Measurements from ENCODE around the gene WWOX.

WWOX gene

DNA sequence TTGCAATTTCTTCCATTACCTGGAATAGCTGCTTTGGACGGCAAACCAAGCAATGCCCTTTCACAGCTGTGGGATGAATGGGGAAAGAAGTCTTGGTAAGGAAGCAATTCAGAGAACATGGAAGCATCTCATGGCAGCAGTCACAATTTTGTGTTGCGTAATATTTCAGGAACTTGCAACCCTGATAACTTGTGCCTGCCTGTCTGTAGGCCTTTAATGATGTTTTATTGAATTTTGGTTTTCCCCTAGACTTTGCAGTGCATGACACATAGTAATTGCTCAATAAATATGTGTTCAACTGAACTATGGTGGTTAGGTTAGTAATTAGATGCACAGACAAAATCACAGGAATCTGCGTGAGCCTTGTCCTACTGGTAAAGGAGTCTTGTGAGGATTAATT lies 439.5 kb downstream of the WWOX start:
- peak; percentile 58 for DNase-seq (ENCODE audit: low read depth)
- TF ChIP-seq, protein P1, sequence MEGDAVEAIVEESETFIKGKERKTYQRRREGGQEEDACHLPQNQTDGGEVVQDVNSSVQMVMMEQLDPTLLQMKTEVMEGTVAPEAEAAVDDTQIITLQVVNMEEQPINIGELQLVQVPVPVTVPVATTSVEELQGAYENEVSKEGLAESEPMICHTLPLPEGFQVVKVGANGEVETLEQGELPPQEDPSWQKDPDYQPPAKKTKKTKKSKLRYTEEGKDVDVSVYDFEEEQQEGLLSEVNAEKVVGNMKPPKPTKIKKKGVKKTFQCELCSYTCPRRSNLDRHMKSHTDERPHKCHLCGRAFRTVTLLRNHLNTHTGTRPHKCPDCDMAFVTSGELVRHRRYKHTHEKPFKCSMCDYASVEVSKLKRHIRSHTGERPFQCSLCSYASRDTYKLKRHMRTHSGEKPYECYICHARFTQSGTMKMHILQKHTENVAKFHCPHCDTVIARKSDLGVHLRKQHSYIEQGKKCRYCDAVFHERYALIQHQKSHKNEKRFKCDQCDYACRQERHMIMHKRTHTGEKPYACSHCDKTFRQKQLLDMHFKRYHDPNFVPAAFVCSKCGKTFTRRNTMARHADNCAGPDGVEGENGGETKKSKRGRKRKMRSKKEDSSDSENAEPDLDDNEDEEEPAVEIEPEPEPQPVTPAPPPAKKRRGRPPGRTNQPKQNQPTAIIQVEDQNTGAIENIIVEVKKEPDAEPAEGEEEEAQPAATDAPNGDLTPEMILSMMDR (IDR thresholded peaks at IDR 0.05; ENCODE audit: insufficient read depth, low read depth, low read length, missing control alignments): no peak
- H3K4me3 ChIP-seq (ENCODE audit: low read length): no peak overlapping the region

- H3K4me3 ChIP-seq (ENCODE audit: low read length): no peak overlapping the region
- DNase-seq (ENCODE audit: low read depth): no peak
- TF ChIP-seq, protein P1 (IDR thresholded peaks at IDR 0.05; ENCODE audit: insufficient read depth, low read depth, low read length, missing control alignments): no peak
Measured at GRCh38 chr16:78542419-78542818, 443.0 kb downstream of the WWOX start.

- DNase-seq (ENCODE audit: low read depth): no peak
- no peak overlapping the region for H3K4me3 ChIP-seq (ENCODE audit: low read length)
- TF ChIP-seq, protein P1 (IDR thresholded peaks at IDR 0.05; ENCODE audit: insufficient read depth, low read depth, low read length, missing control alignments): no peak
Measured at GRCh38 chr16:78543023-78543422, 443.6 kb downstream of the WWOX start.

DNA sequence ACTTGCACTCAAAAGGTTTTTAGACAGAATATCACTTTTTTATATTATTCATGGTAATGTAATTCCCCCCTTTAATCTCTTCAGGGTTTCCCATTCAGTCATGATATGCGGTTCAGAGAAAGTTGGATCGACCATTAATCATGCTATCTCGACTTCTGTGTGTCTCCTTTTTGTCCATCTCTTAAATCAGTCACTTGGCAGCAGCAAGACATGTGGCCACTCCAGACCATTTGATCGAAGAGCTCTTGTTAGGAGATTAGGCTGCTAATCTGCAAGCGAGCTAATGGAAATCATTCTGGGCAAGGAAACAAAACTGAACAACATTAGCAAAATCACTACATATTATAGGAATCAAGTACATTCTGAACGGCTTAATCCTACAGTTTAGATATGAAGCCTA lies 449.9 kb downstream of the WWOX start:
- no peak overlapping the region for H3K4me3 ChIP-seq (ENCODE audit: low read length)
- DNase-seq (ENCODE audit: low read depth): no peak
- TF ChIP-seq, protein P1 (IDR thresholded peaks at IDR 0.05; ENCODE audit: insufficient read depth, low read depth, low read length, missing control alignments): no peak

GRCh38 chr16:78551487-78552085 lies 452.1 kb downstream of the WWOX start:
- no peak for DNase-seq (ENCODE audit: low read depth)
- no peak overlapping the region for H3K4me3 ChIP-seq (ENCODE audit: low read length)
- TF ChIP-seq, protein P1 (IDR thresholded peaks at IDR 0.05; ENCODE audit: insufficient read depth, low read depth, low read length, missing control alignments): no peak

- no peak overlapping the region for H3K4me3 ChIP-seq (ENCODE audit: low read length)
- DNase-seq (ENCODE audit: low read depth): no peak
- TF ChIP-seq, protein P1 (IDR thresholded peaks at IDR 0.05; ENCODE audit: insufficient read depth, low read depth, low read length, missing control alignments): no peak
Measured at GRCh38 chr16:78552106-78552675, 452.7 kb downstream of the WWOX start.

DNA sequence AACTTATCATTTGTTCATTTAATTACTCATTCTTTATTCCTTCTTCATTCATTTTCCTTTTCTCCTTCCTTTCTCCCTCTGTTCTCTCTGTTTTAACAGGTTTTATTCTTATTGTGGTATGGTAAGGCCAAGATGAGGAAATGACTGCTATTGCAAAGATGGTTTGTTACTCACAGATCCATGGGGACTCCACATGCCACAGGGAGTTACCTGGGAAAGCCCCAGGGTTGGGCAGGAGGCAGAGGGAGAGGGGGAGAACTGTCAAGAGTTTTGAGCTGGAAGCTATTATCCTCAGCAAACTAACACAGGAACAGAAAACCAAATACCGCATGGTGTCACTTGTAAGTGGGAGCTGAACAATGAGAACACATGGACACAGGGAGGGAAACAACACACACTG lies 453.3 kb downstream of the WWOX start:
- TF ChIP-seq, protein P1 (IDR thresholded peaks at IDR 0.05; ENCODE audit: insufficient read depth, low read depth, low read length, missing control alignments): no peak
- no peak overlapping the region for H3K4me3 ChIP-seq (ENCODE audit: low read length)
- DNase-seq (ENCODE audit: low read depth): peak; percentile 27

Data from epithelial cell of esophagus (primary cell).